H1 (cell line): ENCODE data around the gene AOPEP. TPM values are rescaled to one million over a fixed set of nuclear protein-coding genes. Genes with fewer than 3 reads are reported as not detected.

ENCODE experiments used
- CTCF ChIA-PET: fragments of 300-600 bp; sonication (Branson Sonifier 250); formaldehyde crosslinking; loops from one replicate; lab custom pipeline; 2021; ENCODE audit not compliant: partially characterized antibody; lab: Charles Lee
- POLR2A ChIA-PET: fragments of 300-600 bp; sonication (Branson Sonifier 250); formaldehyde crosslinking; loops from one replicate; lab custom pipeline; 2021; ENCODE audit warnings: inconsistent platforms; ENCODE audit not compliant: partially characterized antibody; lab: Charles Lee
- DNase-seq, 2 experiments: peaks; one replicate each; pipeline versions ENCODE4 v3.0.0 to v3.0.0-alpha.2; 2010 to 2022; ENCODE audit warnings: low spot score in 2 of 2, low read depth in 1 of 2, mixed read lengths in 1 of 2
- FAIRE-seq: peaks from 2 replicates; lab custom pipeline; 2011; peaks lifted over from hg19 to GRCh38; lab: Jason Lieb, UNC
- H2AFZ ChIP-seq: 2 replicates; pipeline ENCODE4 v1.8.1; 2012; ENCODE audit warnings: low read length, inconsistent platforms
- H2AK5ac ChIP-seq: 2 replicates; pipeline ENCODE4 v1.6.1; 2013; ENCODE audit warnings: low read depth, low read length
- H2BK120ac ChIP-seq: replicated peaks from 2 replicates; pipeline ENCODE3; 2013; ENCODE audit warnings: low read depth, low read length, inconsistent platforms
- H2BK12ac ChIP-seq: 2 replicates; pipeline ENCODE4 v1.6.1; 2013; ENCODE audit warnings: low read depth, low read length
- H2BK15ac ChIP-seq: 2 replicates; pipeline ENCODE4 v1.6.1; 2013; ENCODE audit warnings: low read length
- H2BK20ac ChIP-seq: 2 replicates; pipeline ENCODE4 v1.6.1; 2013; ENCODE audit warnings: low read length
- H2BK5ac ChIP-seq: 2 replicates; pipeline ENCODE4 v1.6.1; 2013; ENCODE audit warnings: low read depth, low read length
- H3K14ac ChIP-seq: 2 replicates; pipeline ENCODE4 v1.6.1; 2013; ENCODE audit warnings: inconsistent platforms; ENCODE audit not compliant: insufficient read length
- H3K18ac ChIP-seq: 2 replicates; pipeline ENCODE4 v1.6.1; 2013; ENCODE audit warnings: low read length; ENCODE audit errors: extremely low read depth
- H3K23ac ChIP-seq: 2 replicates; pipeline ENCODE4 v1.6.1; 2013; ENCODE audit warnings: inconsistent platforms; ENCODE audit not compliant: insufficient read length
- H3K23me2 ChIP-seq: 2 replicates; pipeline ENCODE4 v1.6.1; 2013; ENCODE audit warnings: low read depth, low read length
- H3K27ac ChIP-seq: 2 replicates; pipeline ENCODE4 v1.6.1; 2011; ENCODE audit warnings: low read depth, low read length, inconsistent platforms
- H3K27me3 ChIP-seq, 4 experiments: replicated peaks in 1 of 4; 1 replicate in 1 of 4; 2 replicates in 3 of 4; pipeline versions ENCODE4 v1.6.1 to v1.8.1; 2011 to 2013; ENCODE audit warnings: low read length in 3 of 4, mild to moderate bottlenecking in 3 of 4, inconsistent platforms in 2 of 4, mixed read lengths in 2 of 4, moderate library complexity in 1 of 4; ENCODE audit not compliant: control insufficient read depth in 3 of 4, insufficient read depth in 3 of 4; ENCODE audit errors: extremely low read depth in 1 of 4
- H3K36me3 ChIP-seq, 4 experiments: 2 replicates each; pipeline versions ENCODE4 v1.6.1 to v1.8.1; 2011 to 2013; ENCODE audit warnings: mild to moderate bottlenecking in 4 of 4, low read length in 3 of 4, moderate library complexity in 2 of 4, control low read depth in 1 of 4, inconsistent platforms in 1 of 4; ENCODE audit not compliant: insufficient read depth in 4 of 4, control insufficient read depth in 2 of 4
- H3K4ac ChIP-seq: replicated peaks from 2 replicates; pipeline ENCODE3; 2013; ENCODE audit warnings: low read length, low read depth, mixed read lengths, inconsistent platforms; ENCODE audit not compliant: insufficient read length
- H3K4me1 ChIP-seq, 4 experiments: replicated peaks in 1 of 4; 1 replicate in 1 of 4; 2 replicates in 3 of 4; pipeline versions ENCODE4 v1.6.1 to v1.8.1; 2011 to 2013; ENCODE audit warnings: low read length in 3 of 4, inconsistent platforms in 2 of 4, mixed read lengths in 1 of 4; ENCODE audit not compliant: insufficient read depth in 4 of 4, control insufficient read depth in 3 of 4
- H3K4me2 ChIP-seq, 2 experiments: 2 replicates each; pipeline versions ENCODE4 v1.6.1 to v1.8.1; 2011 to 2013; ENCODE audit warnings: low read depth in 2 of 2, low read length in 2 of 2, control low read depth in 1 of 2, inconsistent platforms in 1 of 2, mild to moderate bottlenecking in 1 of 2; ENCODE audit not compliant: insufficient read depth in 1 of 2
- H3K4me3 ChIP-seq, 4 experiments: fragments of 200-600, 300-600 bp in 1 of 4; sonication (generic), shearing (Covaris generic), sonication (Bioruptor Twin) in 1 of 4; 2 replicates each; pipeline versions ENCODE4 v1.5.1 to v1.8.1; 2011 to 2016; ENCODE audit warnings: low read length in 4 of 4, low read depth in 3 of 4, control low read depth in 2 of 4, inconsistent platforms in 2 of 4, mild to moderate bottlenecking in 2 of 4, mixed read lengths in 1 of 4, moderate library complexity in 1 of 4; ENCODE audit not compliant: insufficient read depth in 2 of 4; ENCODE audit errors: extremely low read depth in 1 of 4
- H3K56ac ChIP-seq: replicated peaks from 2 replicates; pipeline ENCODE3; 2013; ENCODE audit warnings: low read depth, mild to moderate bottlenecking, mixed read lengths, low read length, inconsistent platforms; ENCODE audit not compliant: insufficient read length
- H3K79me1 ChIP-seq: 2 replicates; pipeline ENCODE4 v1.6.1; 2013; ENCODE audit warnings: low read depth, low read length, control low read depth
- H3K79me2 ChIP-seq, 2 experiments: 2 replicates each; pipeline versions ENCODE4 v1.6.1 to v1.8.1; 2012 to 2013; ENCODE audit warnings: low read length in 2 of 2, mild to moderate bottlenecking in 2 of 2, inconsistent platforms in 1 of 2; ENCODE audit not compliant: insufficient read depth in 2 of 2, control insufficient read depth in 1 of 2
- H3K9ac ChIP-seq, 4 experiments: replicated peaks in 1 of 4; 1 replicate in 1 of 4; 2 replicates in 3 of 4; pipeline versions ENCODE4 v1.6.1 to v1.8.1; 2011 to 2013; ENCODE audit warnings: low read depth in 3 of 4, low read length in 3 of 4, control low read depth in 2 of 4, mild to moderate bottlenecking in 2 of 4, moderate library complexity in 2 of 4, inconsistent platforms in 1 of 4; ENCODE audit errors: extremely low read depth in 1 of 4
- H3K9me3 ChIP-seq, 2 experiments: 2 replicates each; pipeline versions ENCODE4 v1.6.1 to v1.8.1; 2012 to 2013; ENCODE audit warnings: mild to moderate bottlenecking in 2 of 2, moderate library complexity in 2 of 2, control low read depth in 1 of 2, inconsistent platforms in 1 of 2, low read depth in 1 of 2, low read length in 1 of 2, mixed read lengths in 1 of 2; ENCODE audit not compliant: insufficient read depth in 2 of 2
- H4K20me1 ChIP-seq, 2 experiments: replicated peaks in 1 of 2; 2 replicates each; pipeline versions ENCODE3 to v1.8.1; 2011 to 2013; ENCODE audit warnings: inconsistent platforms in 2 of 2, low read length in 2 of 2, mild to moderate bottlenecking in 1 of 2; ENCODE audit not compliant: insufficient read depth in 2 of 2, control insufficient read depth in 1 of 2
- H4K5ac ChIP-seq: 2 replicates; pipeline ENCODE4 v1.6.1; 2013; ENCODE audit warnings: low read length, low read depth, mixed read lengths, inconsistent platforms; ENCODE audit not compliant: insufficient read length
- H4K8ac ChIP-seq: 2 replicates; pipeline ENCODE4 v1.8.0; 2013; ENCODE audit warnings: mild to moderate bottlenecking, moderate library complexity, low read length, inconsistent platforms; ENCODE audit not compliant: insufficient read depth; ENCODE audit errors: extremely low read depth
- H4K91ac ChIP-seq: replicated peaks from 2 replicates; pipeline ENCODE3; 2013; ENCODE audit warnings: low read length, mixed read lengths, inconsistent platforms; ENCODE audit not compliant: insufficient read length
- EZH2 ChIP-seq: fragments of 200-600 bp; sonication (generic); IDR thresholded peaks from 2 replicates; pipeline ENCODE4 v1.7.1; 2012; ENCODE audit warnings: low read depth, mild to moderate bottlenecking, moderate library complexity, low read length, inconsistent platforms; ENCODE audit not compliant: severe bottlenecking
- FOSL1 ChIP-seq: IDR thresholded peaks from 2 replicates; pipeline ENCODE4 v1.6.1; 2011; ENCODE audit warnings: mild to moderate bottlenecking, low read depth, low read length, moderate library complexity; ENCODE audit not compliant: insufficient read depth
- HDAC2 ChIP-seq, 2 experiments: fragments of 300-600 bp in 1 of 2; sonication (generic) in 1 of 2; IDR thresholded peaks; 2 replicates each; pipeline ENCODE4 v1.6.1; 2011 to 2012; ENCODE audit warnings: low read depth in 2 of 2, low read length in 2 of 2, mild to moderate bottlenecking in 2 of 2, moderate library complexity in 2 of 2, borderline replicate concordance in 1 of 2, inconsistent platforms in 1 of 2
- HDAC6 ChIP-seq: IDR thresholded peaks from one replicate; pipeline ENCODE4 v1.7.1; 2012; ENCODE audit warnings: low read depth, mild to moderate bottlenecking, inconsistent platforms, low read length, moderate library complexity
- NANOG ChIP-seq: IDR thresholded peaks from 2 replicates; pipeline ENCODE4 v1.6.1; 2011; ENCODE audit warnings: low read length, low read depth, mild to moderate bottlenecking, inconsistent platforms; ENCODE audit not compliant: insufficient read depth, poor library complexity, severe bottlenecking
- RAD21 ChIP-seq, 2 experiments: IDR thresholded peaks in 1 of 2; conservative IDR thresholded peaks in 1 of 2; 2 replicates each; pipeline ENCODE4 v1.6.1; 2011; ENCODE audit warnings: low read depth in 2 of 2, low read length in 2 of 2, improper control_type of control experiment in 1 of 2, inconsistent platforms in 1 of 2, mild to moderate bottlenecking in 1 of 2, moderate library complexity in 1 of 2
- RFX5 ChIP-seq: IDR thresholded peaks from 2 replicates; pipeline ENCODE4 v1.6.1; 2011; ENCODE audit warnings: low read depth, low read length, improper control_type of control experiment, borderline replicate concordance
- SIRT6 ChIP-seq: IDR thresholded peaks from one replicate; pipeline ENCODE4 v1.7.1; 2012; ENCODE audit warnings: low read length, inconsistent platforms
- SP2 ChIP-seq: IDR thresholded peaks from 2 replicates; pipeline ENCODE4 v1.6.1; 2012; ENCODE audit warnings: mild to moderate bottlenecking, low read length, inconsistent platforms
- SUZ12 ChIP-seq: fragments of 200-600 bp; sonication (generic); IDR thresholded peaks from 2 replicates; pipeline ENCODE4 v1.6.1; 2012; ENCODE audit warnings: mild to moderate bottlenecking, inconsistent platforms, low read length, moderate library complexity, mixed read lengths
- WGBS, 2 experiments: shearing (Covaris generic) in 1 of 2; methylation state at CpG; one replicate each; pipeline versions ENCODE4 v1.1.6 to v1.1.7; 2013 to 2015; ENCODE audit warnings: low lambda C conversion rate in 2 of 2, mixed read lengths in 2 of 2, inconsistent platforms in 1 of 2, low coverage in 1 of 2, missing lambda C conversion rate in 1 of 2; ENCODE audit not compliant: insufficient replicate concordance in 2 of 2, insufficient coverage in 1 of 2, insufficient read length in 1 of 2; ENCODE audit errors: extremely low coverage in 1 of 2, missing lambda C conversion rate in 1 of 2; 5-methylcytosine and 5-hydroxymethylcytosine counted together
- polyA plus RNA-seq, 7 experiments: library from polyadenylated mRNA; depleted of rRNA in 3 of 7; stranded (reverse) in 5 of 7; unstranded in 2 of 7; fragments of >200 nt in 5 of 7; fragments of 200-250 nt in 2 of 7; gene quantifications; 1 replicate in 5 of 7; 2 replicates in 1 of 7; 4 replicates in 1 of 7; pipeline versions ENCODE4 v1.2.1 to v1.2.3, GENCODE V29; 2011 to 2013; ENCODE audit warnings: missing spikeins in 2 of 7, mixed read lengths in 2 of 7
- total RNA-seq: library from RNA; stranded (reverse); fragmentation: NEBNext Ultra II Directional; extraction: Animal tissue kit (Norgen Biotek cat#: 25700); gene quantifications from 2 replicates; pipeline ENCODE4 v1.2.1, GENCODE V29; 2021

AOPEP gene
- total and polyA plus RNA-seq, 2 of the 8 experiments (the other 6 are each of a cell fraction or from before 2014, with no cell fraction given), result 6.1 to 14.3 TPM

- H3K36me3 ChIP-seq, result no peaks in the 10 kb centered on the region
- H3K23ac ChIP-seq, result no peak overlapping the region
- H3K56ac ChIP-seq, result no peak overlapping the region
- H3K4me2 ChIP-seq, result no peak overlapping the region
- no peak overlapping the region for H3K18ac ChIP-seq
- POLR2A ChIA-PET, result no interaction called here
- H3K27me3 ChIP-seq, result no peaks in the 10 kb centered on the region
- H2AK5ac ChIP-seq, result no peak overlapping the region
- H3K27ac ChIP-seq, result no peak overlapping the region
- H3K9ac ChIP-seq, result no peak overlapping the region
- H4K8ac ChIP-seq, result no peak overlapping the region
- no peak overlapping the region for H2AFZ ChIP-seq
- H3K4me1 ChIP-seq, result peaks cover 0 to 4% (median 2%) of the 10 kb centered on the region in 4 experiments; a peak in 5 of 7 replicates
- FAIRE-seq, result no peak
- H3K4me3 ChIP-seq, result no peak overlapping the region
- H3K23me2 ChIP-seq, result no peaks in the 10 kb centered on the region
- H2BK5ac ChIP-seq, result no peak overlapping the region
- no peak overlapping the region for H2BK12ac ChIP-seq
- H3K9me3 ChIP-seq, result no peaks in the 10 kb centered on the region
- H2BK120ac ChIP-seq, result no peak overlapping the region
- H2BK15ac ChIP-seq, result no peak overlapping the region
- H4K20me1 ChIP-seq, result no peaks in the 10 kb centered on the region
- H3K79me2 ChIP-seq, result no peaks in the 10 kb centered on the region
- no peak overlapping the region for H3K14ac ChIP-seq
- CTCF ChIA-PET, result interaction anchor here (0.7 to 2.3 kb wide), 3 partner anchors 12 to 191 kb away, joined by 3 to 7 read pairs (median 6); no protein-coding TSS in a partner anchor
- no peak for DNase-seq
- H3K4ac ChIP-seq, result no peak overlapping the region
- no peak overlapping the region for H2BK20ac ChIP-seq
- H3K79me1 ChIP-seq, result no peaks in the 10 kb centered on the region
- no peak overlapping the region for H4K91ac ChIP-seq
- WGBS, 2 experiments, result 87% methylated on average over 10 of the region's 10 CpGs; no CpG with 5 or more reads in 1 of the 2 experiments
- H4K5ac ChIP-seq, result no peak overlapping the region
- TF ChIP-seq HDAC6 (no peak), FOSL1 (no peak), SP2 (no peak), HDAC2 (IDR thresholded peaks at IDR 0.05; ENCODE audit: borderline replicate concordance in 1 of 2, low read depth in 2 of 2, low read length in 2 of 2) (no peak), SUZ12 (no peak), RFX5 (no peak), RAD21 (IDR thresholded peaks at IDR 0.05 in 1 of 2, conservative IDR thresholded peaks at IDR 0.05 in 1 of 2; ENCODE audit: low read depth in 2 of 2, low read length in 2 of 2) (no peak), EZH2 (no peak), NANOG (no peak), SIRT6 (no peak)
Observed at GRCh38 chr9:94974154-94974879, 247.8 kb downstream of the AOPEP start.
